Activated naive CD4-positive, alpha-beta T cell treated with anti-CD3 and anti-CD28 coated beads, Interleukin-2, amount 10 ng/mL, durations not matched to agents 7 days and 5 days (primary cell): ENCODE data around the gene MZT1.
"Not testable (repeated sequence)": the region's sequence is repeated elsewhere in the genome, so short reads cannot be mapped to it uniquely, and the experiment has no call there.

Experiments used
- CTCF ChIA-PET: fragments of 350-600 bp; sonication (Branson Sonifier 250); formaldehyde crosslinking; loops from one replicate; lab custom pipeline; 2021; ENCODE audit warnings: antibody characterized with exemption; lab: Charles Lee
- DNase-seq: peaks from one replicate; pipeline ENCODE4 v3.0.0-alpha.2; 2020
- H3K27ac Mint-ChIP-seq: one replicate; pipeline ENCODE4 v1.8.0; 2021; ENCODE audit warnings: mild to moderate bottlenecking, moderate library complexity, mixed read lengths
- H3K27me3 Mint-ChIP-seq: one replicate; pipeline ENCODE4 v1.8.0; 2021; ENCODE audit warnings: mild to moderate bottlenecking, mixed read lengths
- H3K36me3 Mint-ChIP-seq: one replicate; pipeline ENCODE4 v1.8.0; 2021; ENCODE audit warnings: mixed read lengths
- H3K4me1 Mint-ChIP-seq: one replicate; pipeline ENCODE4 v1.8.0; 2021; ENCODE audit warnings: mixed read lengths
- H3K4me3 Mint-ChIP-seq: one replicate; pipeline ENCODE4 v1.8.0; 2021; ENCODE audit warnings: mild to moderate bottlenecking, moderate library complexity, mixed read lengths
- H3K9me3 Mint-ChIP-seq: one replicate; pipeline ENCODE4 v1.8.0; 2021; ENCODE audit warnings: mixed read lengths

Gene MZT1, protein sequence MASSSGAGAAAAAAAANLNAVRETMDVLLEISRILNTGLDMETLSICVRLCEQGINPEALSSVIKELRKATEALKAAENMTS

DNA sequence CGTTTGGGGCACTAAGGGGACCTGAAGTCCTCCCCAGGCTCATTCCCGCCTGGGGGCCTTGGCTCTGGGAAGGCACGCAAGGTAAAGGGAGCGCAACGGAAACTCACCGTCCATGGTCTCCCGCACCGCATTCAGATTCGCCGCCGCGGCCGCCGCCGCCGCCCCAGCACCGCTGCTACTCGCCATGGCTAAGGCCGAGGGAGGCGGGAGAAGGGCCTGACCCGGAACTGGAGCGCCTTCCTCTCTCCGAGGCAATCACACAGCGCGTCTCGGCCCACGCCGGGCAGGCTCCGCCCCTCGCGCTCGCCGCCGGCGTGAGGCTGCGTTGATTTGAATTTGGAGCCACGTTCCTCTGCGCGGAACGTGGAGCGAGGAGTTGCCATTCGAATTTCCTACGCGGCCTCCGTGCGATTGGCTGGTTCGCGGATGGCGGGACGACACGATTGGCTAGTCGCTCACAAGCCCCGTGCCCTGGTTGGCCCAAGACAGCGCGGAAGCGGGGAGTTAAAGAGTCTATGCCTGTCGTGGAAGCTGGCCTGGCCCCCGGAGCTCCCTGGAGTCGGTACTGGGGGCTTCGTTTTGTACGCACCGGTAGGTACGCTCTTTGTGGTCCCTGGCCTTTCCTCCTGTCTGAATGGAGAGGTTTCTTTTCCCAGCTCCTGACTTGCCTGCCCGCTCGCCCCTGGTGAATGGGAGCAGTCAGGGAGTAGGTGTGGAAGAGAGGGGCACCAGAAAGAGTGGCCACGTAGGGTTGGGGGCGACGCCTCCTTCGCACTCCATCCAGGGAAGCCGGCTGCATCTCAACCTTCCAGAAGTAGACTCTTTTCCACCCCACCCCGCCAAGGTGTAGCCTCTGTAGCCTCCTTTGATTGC, at the start of gene MZT1, which contains the start of gene BORA:
Gene MZT1 (minus strand): TSS at position 213 of the 873 bp plus-strand sequence. CDS start 27 bp downstream, at position 186.
Gene BORA (plus strand): TSS at position 507 of the 873 bp plus-strand sequence. CDS start 1,018 bp downstream, outside the sequence.
- DNase-seq, result peak; percentile 98
- Mint-ChIP-seq H3K4me3 (peak within 1 kb of the TSS; percentile 97), H3K4me1 (peaks cover 57% of the 10 kb centered on the region), H3K27me3 (no peaks in the 10 kb centered on the region), H3K36me3 (peaks cover 44% of the 10 kb centered on the region), H3K27ac (peak within 1 kb of the TSS; percentile 94), H3K9me3 (no peaks in the 10 kb centered on the region)
- CTCF ChIA-PET, result no interaction called here

DNA sequence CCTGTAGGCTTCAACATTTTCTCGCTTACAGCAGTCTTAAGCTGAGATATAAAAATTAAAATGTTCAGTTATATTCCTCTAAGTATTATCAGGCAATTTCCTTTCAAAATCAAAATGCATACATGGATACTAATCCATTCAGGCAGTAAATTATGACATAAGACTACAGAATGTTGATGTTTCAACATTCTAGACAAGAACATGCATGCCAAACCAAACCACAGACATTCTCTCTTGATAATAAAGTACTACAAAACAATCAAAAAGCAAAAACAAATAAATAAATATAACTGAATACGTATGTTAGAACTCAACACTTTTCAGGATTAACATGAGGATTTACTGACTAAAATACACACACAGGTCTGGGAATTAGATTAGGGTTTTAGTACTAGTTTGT, 46.6 kb upstream of the MZT1 start:
- Mint-ChIP-seq H3K27ac (no peak overlapping the region), H3K27me3 (no peaks in the 10 kb centered on the region), H3K36me3 (peaks cover 51% of the 10 kb centered on the region), H3K9me3 (no peaks in the 10 kb centered on the region), H3K4me1 (peaks cover 13% of the 10 kb centered on the region), H3K4me3 (no peak overlapping the region)
- no peak for DNase-seq
- CTCF ChIA-PET, result no interaction called here

DNA sequence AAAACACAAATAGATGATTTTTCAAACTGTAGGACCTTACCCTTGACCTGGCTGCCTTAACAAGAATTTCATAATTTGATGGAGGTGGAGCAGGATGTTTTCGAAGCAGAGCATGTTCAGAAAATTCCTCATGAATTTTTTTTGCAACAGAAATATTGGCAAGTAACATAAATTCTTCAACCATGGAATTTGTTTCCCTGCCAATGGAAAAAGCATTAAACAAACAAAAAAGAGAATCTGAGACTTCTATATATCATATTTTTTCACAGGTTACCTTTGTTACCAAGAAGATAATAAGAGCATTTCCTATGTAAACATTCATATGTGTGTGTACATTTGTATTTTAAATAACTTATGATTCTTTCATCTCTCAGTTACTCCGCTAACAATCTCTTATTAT, 36.0 kb upstream of the MZT1 start:
- Mint-ChIP-seq H3K27ac (no peak overlapping the region), H3K4me3 (no peak overlapping the region), H3K9me3 (no peaks in the 10 kb centered on the region), H3K27me3 (no peaks in the 10 kb centered on the region), H3K36me3 (peaks cover 58% of the 10 kb centered on the region), H3K4me1 (no peaks in the 10 kb centered on the region)
- DNase-seq, result no peak
- CTCF ChIA-PET, result no interaction called here

DNA sequence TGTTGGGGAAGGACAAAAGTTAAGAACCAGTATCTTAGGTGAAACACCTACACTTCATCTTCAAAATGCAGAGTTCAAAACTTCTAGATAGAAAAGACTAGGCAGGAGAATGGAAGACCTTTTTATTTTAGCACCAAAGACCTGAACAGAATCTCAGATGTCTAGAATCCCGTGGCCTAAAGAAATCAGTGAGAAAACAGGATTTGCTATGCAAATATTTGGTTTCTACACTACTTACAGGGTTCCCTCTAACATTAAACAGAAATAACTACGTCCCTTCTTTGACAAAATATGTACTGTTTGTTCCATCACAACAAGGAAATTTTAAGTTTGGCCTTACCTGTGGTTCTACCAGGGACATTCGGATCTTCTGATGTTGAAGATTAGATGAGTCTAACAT, 32.8 kb upstream of the MZT1 start:
- Mint-ChIP-seq H3K4me3 (no peak overlapping the region), H3K36me3 (peaks cover 53% of the 10 kb centered on the region), H3K27ac (no peak overlapping the region), H3K27me3 (no peaks in the 10 kb centered on the region), H3K9me3 (no peaks in the 10 kb centered on the region), H3K4me1 (no peaks in the 10 kb centered on the region)
- no peak for DNase-seq
- CTCF ChIA-PET, result no interaction called here

DNA sequence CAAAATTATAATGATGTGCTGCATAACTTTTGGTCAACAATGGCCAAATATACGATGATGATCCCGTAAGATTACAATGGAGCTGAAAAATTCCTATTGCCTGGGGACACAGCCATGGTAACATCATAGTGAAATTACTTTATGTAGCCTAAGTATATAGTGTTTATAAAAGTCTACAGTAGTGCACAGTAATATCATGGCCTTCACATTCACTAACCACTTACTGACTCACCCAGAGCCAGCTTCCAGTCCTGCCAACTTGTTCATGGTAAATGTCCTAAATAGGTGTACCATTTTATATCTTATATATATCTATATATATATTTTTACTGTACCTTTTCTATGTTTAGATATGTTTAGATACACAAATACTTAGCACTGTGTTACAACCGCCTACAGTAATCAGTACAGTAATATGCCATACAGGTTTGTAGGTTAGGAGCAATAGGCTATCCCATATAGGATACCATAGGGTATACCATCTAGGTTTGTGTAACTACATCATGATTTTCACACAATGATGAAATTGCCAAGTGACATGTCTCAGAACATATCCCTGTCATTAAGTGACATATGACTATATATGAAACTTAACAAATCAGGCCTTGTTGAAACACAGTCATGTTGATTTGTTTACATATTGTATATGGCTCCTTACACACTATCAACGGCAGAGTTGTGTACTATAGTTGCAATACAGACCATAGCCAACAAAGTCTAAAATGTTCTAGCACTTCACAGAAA, 30.5 kb upstream of the MZT1 start:
- Mint-ChIP-seq H3K9me3 (no peaks in the 10 kb centered on the region), H3K4me3 (no peak overlapping the region), H3K27me3 (no peaks in the 10 kb centered on the region), H3K36me3 (peaks cover 48% of the 10 kb centered on the region), H3K27ac (no peak overlapping the region), H3K4me1 (no peaks in the 10 kb centered on the region)
- DNase-seq, result no peak
- CTCF ChIA-PET, result no interaction called here

DNA sequence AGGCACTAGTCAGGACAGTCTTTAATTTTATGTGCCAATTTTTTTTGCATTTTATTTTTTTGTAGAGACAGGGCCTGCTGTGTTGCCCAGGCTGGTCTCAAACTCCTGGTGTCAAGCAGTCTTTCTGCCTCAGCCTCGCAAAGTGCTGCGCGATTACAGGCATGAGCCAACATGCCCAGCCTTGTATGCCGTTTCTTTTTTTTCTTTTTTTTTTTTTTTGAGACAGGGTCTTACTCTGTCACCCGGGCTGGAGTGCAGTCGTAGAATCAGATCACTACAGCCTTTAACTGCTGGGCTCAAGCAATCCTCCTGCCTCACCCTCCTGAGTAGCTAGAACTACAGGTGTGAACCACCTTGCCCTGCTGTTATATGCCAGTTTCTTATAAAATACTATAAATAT, 26.7 kb upstream of the MZT1 start:
- Mint-ChIP-seq H3K4me1 (peaks cover 2% of the 10 kb centered on the region), H3K27ac (no peak overlapping the region), H3K9me3 (peaks cover 3% of the 10 kb centered on the region), H3K4me3 (no peak overlapping the region), H3K36me3 (peaks cover 57% of the 10 kb centered on the region), H3K27me3 (no peaks in the 10 kb centered on the region)
- CTCF ChIA-PET, result no interaction called here
- no peak for DNase-seq

DNA sequence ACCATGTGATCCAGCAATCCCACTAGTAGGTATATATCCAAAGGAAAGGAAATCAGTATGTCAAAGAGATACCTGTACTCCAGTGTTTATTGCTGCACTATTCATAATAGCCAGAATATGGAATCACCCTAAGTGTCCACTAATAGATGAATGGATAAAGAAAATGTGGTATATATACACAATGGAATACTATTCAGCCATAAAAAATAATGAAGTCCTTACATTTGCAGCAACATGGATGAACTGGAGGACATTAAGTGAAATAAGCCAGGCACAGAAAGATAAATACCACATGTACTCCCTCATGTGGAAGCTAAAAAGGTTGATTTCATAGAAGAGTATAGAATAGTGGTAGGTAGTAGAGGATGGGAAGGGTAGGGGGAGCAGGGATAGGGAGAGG, 23.8 kb upstream of the MZT1 start:
- no peak for DNase-seq
- H3K27me3 Mint-ChIP-seq, result no peaks in the 10 kb centered on the region
- CTCF ChIA-PET, result no interaction called here
- H3K36me3 Mint-ChIP-seq, result peaks cover 64% of the 10 kb centered on the region
- H3K4me3 Mint-ChIP-seq, result no peak overlapping the region
- no peak overlapping the region for H3K27ac Mint-ChIP-seq
- H3K4me1 Mint-ChIP-seq, result peaks cover 2% of the 10 kb centered on the region
- peaks cover 3% of the 10 kb centered on the region for H3K9me3 Mint-ChIP-seq

DNA sequence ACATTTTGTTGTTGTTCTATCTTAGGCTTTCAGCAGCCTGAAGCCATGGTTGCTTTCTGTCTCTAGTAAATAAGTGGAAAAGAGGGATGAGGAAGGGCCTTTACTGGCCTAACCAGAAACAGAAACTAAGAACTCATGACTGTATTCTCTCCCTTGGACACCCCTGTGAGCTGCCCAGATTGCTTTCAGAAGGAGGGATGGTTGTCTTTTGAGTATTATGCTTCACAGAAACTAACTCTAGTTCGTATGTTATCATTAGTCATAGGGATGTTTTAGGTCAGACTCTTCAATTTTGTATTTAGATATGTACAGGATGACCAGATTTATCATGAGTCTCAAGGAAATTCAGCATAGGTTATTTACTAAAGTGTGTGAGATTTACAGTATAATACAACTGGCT, 17.8 kb upstream of the MZT1 start:
- no peaks in the 10 kb centered on the region for H3K27me3 Mint-ChIP-seq
- H3K4me3 Mint-ChIP-seq, result no peak overlapping the region
- CTCF ChIA-PET, result no interaction called here
- no peak for DNase-seq
- H3K4me1 Mint-ChIP-seq, result peaks cover 4% of the 10 kb centered on the region
- H3K9me3 Mint-ChIP-seq, result no peaks in the 10 kb centered on the region
- peak overlapping the region; percentile 42 for H3K27ac Mint-ChIP-seq
- H3K36me3 Mint-ChIP-seq, result peaks cover 53% of the 10 kb centered on the region

DNA sequence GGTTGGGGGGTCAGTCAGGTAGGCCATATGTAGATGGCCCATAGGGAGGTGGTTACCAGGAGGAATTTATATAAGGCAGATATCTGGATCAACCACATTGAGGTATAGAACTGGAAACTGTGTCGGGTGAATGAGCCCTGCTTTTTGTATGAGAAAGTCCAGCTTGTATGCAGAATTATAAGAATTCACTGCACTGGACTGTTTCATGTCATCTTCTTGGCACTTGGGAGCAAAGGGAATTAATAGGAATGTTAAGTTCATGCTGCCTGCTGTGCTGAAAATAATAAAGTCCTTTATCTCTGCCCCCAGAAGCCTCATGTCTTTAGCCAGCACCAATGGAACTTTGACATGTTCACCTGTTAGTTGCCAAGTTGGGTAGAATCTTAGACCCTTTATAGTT, 12.6 kb upstream of the MZT1 start:
- CTCF ChIA-PET, result no interaction called here
- Mint-ChIP-seq H3K36me3 (peaks cover 47% of the 10 kb centered on the region), H3K4me1 (peaks cover 6% of the 10 kb centered on the region), H3K9me3 (no peaks in the 10 kb centered on the region), H3K27ac (no peak overlapping the region), H3K27me3 (no peaks in the 10 kb centered on the region), H3K4me3 (no peak overlapping the region)
- DNase-seq, result no peak

DNA sequence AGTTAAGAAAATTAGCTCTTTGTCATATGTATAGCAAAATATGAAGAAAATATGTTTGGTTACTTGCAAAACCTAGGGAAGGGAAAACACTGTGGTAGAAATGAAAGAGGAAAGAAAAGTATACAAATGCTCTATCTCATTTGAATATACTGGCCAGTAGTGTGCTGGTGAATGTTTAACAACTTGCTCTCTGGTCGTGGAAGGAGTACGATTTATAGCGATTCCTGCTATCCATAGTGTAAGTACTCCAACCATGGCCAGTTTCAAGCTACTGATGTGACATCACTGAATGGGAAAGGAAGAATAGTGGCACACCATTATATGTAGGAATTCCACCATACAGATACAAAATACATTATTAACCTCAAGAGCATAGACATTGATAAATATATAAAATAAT, 9.6 kb upstream of the MZT1 start:
- Mint-ChIP-seq H3K4me1 (peaks cover 14% of the 10 kb centered on the region), H3K27ac (no peak overlapping the region), H3K36me3 (peaks cover 52% of the 10 kb centered on the region), H3K9me3 (no peaks in the 10 kb centered on the region), H3K4me3 (no peak overlapping the region), H3K27me3 (no peaks in the 10 kb centered on the region)
- no peak for DNase-seq
- CTCF ChIA-PET, result no interaction called here

DNA sequence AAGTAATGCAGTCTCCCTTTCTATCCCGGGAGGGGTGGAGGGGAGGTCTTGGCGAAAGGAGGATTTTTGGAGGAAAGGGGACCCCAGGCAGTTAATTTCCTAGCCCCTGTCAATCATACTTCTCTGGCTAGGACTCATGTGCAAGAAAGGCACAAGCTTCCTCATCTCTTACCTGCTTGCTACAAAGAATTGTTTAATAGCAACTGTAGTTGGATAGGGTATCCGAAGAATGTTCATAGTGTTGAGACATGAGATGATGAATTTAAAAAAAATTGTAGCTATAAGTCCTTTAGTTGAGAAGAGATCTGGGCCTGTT, 819 bp upstream of the MZT1 start:
- CTCF ChIA-PET, result no interaction called here
- peaks cover 41% of the 10 kb centered on the region for H3K36me3 Mint-ChIP-seq
- peaks cover 56% of the 10 kb centered on the region for H3K4me1 Mint-ChIP-seq
- no peak for DNase-seq
- H3K27me3 Mint-ChIP-seq, result no peaks in the 10 kb centered on the region
- peak overlapping the region; percentile 97 for H3K4me3 Mint-ChIP-seq
- H3K27ac Mint-ChIP-seq, result peak overlapping the region; percentile 94
- no peaks in the 10 kb centered on the region for H3K9me3 Mint-ChIP-seq

DNA sequence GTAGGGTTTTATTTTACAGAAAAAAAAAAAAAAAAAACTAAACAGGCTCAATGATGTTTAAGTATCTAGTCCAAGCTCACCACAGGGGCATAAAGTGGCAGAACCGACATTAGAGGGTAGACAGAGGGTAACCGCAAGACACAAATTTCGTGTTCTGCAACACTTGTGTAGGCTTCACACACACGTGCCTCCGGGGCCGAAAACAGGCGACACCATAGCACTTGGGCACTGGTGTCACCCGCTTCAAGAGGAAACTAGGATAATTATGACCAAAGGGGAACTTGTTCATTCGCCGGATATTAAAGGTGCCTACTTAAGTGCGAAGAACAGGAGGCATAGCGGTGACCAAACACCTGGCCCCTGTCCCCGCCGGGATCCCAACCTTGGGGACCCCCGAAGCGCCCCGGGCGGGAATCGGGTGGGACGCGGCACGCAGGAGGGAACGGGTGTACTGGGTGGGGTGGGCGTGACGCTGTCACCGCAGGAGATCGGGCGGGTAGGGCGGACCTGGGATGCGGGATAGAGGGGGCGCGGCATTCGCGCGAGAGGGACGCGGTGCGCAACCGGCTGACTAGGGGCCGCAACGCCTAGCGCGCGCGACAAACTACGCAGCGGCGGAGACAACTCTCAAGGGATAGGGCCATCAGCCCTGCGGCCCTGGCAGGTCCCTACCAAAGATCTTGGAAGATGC, 558 bp downstream of the MZT1 start:
- peaks cover 58% of the 10 kb centered on the region for H3K4me1 Mint-ChIP-seq

DNA sequence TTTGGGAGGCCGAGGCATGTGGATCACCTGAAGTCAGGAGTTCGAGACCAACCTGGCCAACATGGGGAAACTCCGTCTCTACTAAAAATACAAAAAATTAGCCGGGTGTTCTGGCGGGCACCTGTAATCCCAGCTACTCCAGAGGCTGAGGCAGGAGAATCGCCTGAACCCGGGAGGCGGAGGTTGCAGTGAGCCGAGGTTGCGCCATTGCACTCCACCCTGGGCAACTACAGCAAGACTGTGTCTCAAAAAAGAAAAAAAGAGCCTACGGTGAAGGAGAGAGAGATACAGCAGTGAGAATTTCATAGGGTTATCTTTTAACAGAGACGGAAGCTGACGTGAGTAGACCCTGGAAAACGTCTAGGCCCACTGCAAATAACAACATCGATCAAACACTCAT, 1.2 kb downstream of the MZT1 start:
- H3K4me3 Mint-ChIP-seq, result peak overlapping the region; percentile 97
- not testable (repeated sequence) for DNase-seq, H3K27me3 Mint-ChIP-seq, H3K9me3 Mint-ChIP-seq
- H3K36me3 Mint-ChIP-seq, result peaks cover 47% of the 10 kb centered on the region
- peaks cover 52% of the 10 kb centered on the region for H3K4me1 Mint-ChIP-seq
- H3K27ac Mint-ChIP-seq, result peak overlapping the region; percentile 94
- CTCF ChIA-PET, result interaction anchor here (0.7 kb wide), 1 partner anchor 102 kb away, joined by 3 read pairs; no protein-coding TSS in a partner anchor

More for the DNA sequence above, 558 bp downstream of the MZT1 start:
- DNase-seq, result peak; percentile 75
- Mint-ChIP-seq H3K4me3 (peak overlapping the region; percentile 97), H3K27me3 (no peaks in the 10 kb centered on the region), H3K36me3 (peaks cover 46% of the 10 kb centered on the region), H3K9me3 (no peaks in the 10 kb centered on the region), H3K27ac (peak overlapping the region; percentile 94)
- CTCF ChIA-PET, result no interaction called here

DNA sequence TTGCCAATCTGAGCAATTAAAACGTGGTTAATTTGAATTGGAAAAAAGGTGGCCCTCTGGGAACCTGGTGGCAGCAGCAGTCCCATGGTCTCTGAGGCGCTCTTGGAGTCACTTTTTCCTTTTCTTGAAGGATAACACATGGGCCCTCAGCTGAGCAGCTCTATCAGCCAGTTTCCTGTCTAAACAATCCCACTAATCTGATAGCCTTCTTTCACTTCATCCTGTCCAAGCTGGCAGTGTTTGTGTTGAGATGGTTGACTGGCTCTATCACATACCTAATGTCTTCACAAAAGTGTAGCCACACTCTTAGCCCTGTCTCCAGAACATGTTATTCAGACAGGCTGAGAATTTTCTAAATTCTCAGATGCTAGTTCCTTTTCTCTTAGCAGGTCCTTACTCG, 10.7 kb downstream of the MZT1 start:
- Mint-ChIP-seq H3K36me3 (peaks cover 81% of the 10 kb centered on the region), H3K4me3 (no peak overlapping the region), H3K27ac (no peak overlapping the region), H3K9me3 (peaks cover 15% of the 10 kb centered on the region), H3K27me3 (no peaks in the 10 kb centered on the region), H3K4me1 (peaks cover 5% of the 10 kb centered on the region)
- CTCF ChIA-PET, result no interaction called here
- DNase-seq, result no peak
